ENCODE data around the gene CHN1.

Gene CHN1

GRCh38 chr2:175017618-175018414 is 12.6 kb upstream of the CHN1 start:
- no peak for DNase-seq
- H3K27me3 ChIP-seq, result no peaks in the 10 kb centered on the region
- no peaks in the 10 kb centered on the region for H3K36me3 ChIP-seq
- H3K4me1 ChIP-seq, result no peaks in the 10 kb centered on the region
- no peaks in the 10 kb centered on the region for H3K9me3 ChIP-seq
- TF ChIP-seq CTCF (IDR thresholded peaks at IDR 0.05; ENCODE audit: low read depth, low read length), result no peak
- H3K4me3 ChIP-seq (ENCODE audit: low read depth, low read length), result no peak overlapping the region

DNA sequence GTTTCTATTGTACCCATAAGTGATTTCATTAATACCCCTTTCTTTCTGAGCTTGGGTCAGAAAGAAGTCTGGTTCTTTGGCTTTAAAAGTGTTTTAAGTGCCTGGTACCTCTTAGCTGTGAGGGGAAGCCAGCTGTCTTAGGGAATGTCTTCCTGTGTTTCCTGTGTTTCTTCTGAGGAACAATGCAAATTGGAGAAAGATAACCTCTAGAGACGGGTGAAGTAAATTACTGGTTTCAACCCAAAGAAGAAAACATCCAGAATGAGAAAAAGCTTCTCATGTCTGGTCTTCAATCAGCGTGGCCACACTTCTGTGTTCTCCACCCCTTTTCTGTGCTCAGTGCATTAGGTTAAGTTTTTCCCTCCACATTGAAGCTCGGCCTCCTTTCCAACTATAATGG is 10.2 kb upstream of the CHN1 start:
- H3K9me3 ChIP-seq, result no peaks in the 10 kb centered on the region
- H3K36me3 ChIP-seq, result no peaks in the 10 kb centered on the region
- no peak for DNase-seq
- H3K4me3 ChIP-seq (ENCODE audit: low read depth, low read length), result no peak overlapping the region
- TF ChIP-seq CTCF (IDR thresholded peaks at IDR 0.05; ENCODE audit: low read depth, low read length), result no peak
- no peaks in the 10 kb centered on the region for H3K27me3 ChIP-seq
- peaks cover 9% of the 10 kb centered on the region for H3K4me1 ChIP-seq

- Histone ChIP-seq H3K4me1 (peaks cover 15% of the 10 kb centered on the region), H3K9me3 (no peaks in the 10 kb centered on the region), H3K4me3 (ENCODE audit: low read depth, low read length) (no peak overlapping the region), H3K36me3 (no peaks in the 10 kb centered on the region), H3K27me3 (no peaks in the 10 kb centered on the region)
- DNase-seq, result no peak
- no peak for TF ChIP-seq CTCF (IDR thresholded peaks at IDR 0.05; ENCODE audit: low read depth, low read length)
These were observed 7.3 kb upstream of the CHN1 start for GRCh38 chr2:175012516-175012915.

DNA sequence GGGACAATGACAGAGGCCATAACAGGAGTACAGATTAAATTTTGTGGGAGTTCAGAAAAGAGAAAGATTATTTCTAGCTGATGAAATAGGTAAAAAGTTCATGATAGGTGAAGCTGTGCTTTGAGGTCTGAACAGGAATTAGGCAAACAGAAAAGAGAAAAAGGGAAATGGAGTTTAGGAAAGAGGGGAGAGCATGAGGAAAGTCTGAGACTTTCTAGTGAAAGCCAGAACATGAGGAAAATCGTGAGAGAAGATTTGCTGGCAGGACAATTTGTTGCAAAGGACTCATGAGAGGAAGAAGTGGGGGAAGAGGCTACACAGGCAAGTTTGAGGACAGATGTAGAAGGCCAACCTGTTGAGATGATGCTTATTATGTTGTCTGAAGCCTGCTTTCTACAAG is 6.3 kb upstream of the CHN1 start:
- Histone ChIP-seq H3K4me3 (ENCODE audit: low read depth, low read length) (no peak overlapping the region), H3K4me1 (peaks cover 16% of the 10 kb centered on the region), H3K9me3 (no peaks in the 10 kb centered on the region), H3K27me3 (no peaks in the 10 kb centered on the region), H3K36me3 (no peaks in the 10 kb centered on the region)
- DNase-seq, result no peak
- TF ChIP-seq CTCF (IDR thresholded peaks at IDR 0.05; ENCODE audit: low read depth, low read length), result no peak

DNA sequence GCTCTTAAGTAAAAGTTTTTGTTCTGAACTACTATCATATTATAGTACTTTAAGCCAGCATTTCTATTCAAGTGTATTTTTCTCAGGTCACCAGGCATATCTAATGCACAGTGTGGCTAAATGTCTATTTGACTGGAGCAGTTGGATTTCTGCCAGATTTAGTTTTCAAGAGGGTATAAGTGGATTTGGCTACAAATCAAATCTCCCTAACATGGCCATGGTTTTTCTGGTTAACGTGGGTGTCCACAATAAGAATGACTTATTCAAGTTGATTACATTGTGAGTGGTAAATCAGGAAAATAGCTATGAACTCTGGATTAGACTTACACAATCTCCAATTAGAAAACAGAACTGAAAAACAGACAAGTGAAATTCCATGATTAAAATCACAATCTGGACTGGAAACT is 5.7 kb upstream of the CHN1 start:
- no peaks in the 10 kb centered on the region for H3K9me3 ChIP-seq
- H3K36me3 ChIP-seq, result no peaks in the 10 kb centered on the region
- peak; percentile 13 for DNase-seq
- H3K27me3 ChIP-seq, result no peaks in the 10 kb centered on the region
- peaks cover 16% of the 10 kb centered on the region for H3K4me1 ChIP-seq
- no peak for TF ChIP-seq CTCF (IDR thresholded peaks at IDR 0.05; ENCODE audit: low read depth, low read length)
- H3K4me3 ChIP-seq (ENCODE audit: low read depth, low read length), result no peak overlapping the region

DNA sequence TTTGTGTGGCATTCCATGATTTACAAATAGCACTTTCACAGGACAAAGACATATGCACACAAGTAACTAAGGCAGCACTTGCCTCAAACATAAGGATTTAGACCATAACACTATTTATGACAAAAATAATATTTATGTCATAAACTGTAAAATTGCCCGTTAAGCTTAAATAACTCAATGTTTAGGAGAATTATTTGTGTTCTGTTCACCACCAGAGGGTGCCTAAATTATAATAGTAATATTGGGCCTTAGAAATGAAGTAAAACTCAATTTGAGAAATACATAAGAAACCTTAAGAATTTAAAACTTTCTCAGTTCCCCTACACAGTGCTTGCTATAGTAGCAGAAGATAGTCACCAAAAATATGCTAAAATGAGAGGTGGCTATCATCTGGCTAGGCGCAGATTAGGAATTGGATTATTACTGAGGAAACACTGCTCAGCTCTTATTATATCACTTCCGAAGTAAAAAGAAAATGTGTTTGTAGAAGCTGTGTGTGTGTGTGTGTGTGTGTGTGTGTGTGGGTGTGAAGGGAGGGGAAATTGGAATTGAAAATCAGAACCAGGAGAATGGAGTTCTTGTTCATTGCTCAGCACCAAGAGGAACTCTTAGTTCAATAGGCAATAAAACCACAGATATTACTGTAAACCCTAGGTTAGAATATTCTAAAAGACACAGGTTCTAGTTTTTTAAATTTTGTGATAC is 4.9 kb upstream of the CHN1 start:
- no peaks in the 10 kb centered on the region for H3K27me3 ChIP-seq
- TF ChIP-seq CTCF (IDR thresholded peaks at IDR 0.05; ENCODE audit: low read depth, low read length), result no peak

More for the DNA sequence above, 4.9 kb upstream of the CHN1 start:
- H3K4me1 ChIP-seq, result peaks cover 16% of the 10 kb centered on the region
- no peaks in the 10 kb centered on the region for H3K36me3 ChIP-seq
- H3K9me3 ChIP-seq, result no peaks in the 10 kb centered on the region
- H3K4me3 ChIP-seq (ENCODE audit: low read depth, low read length), result no peak overlapping the region
- DNase-seq, result no peak

All from BE2C (cell line).